Endometrial microvascular endothelial cells (primary cell): ENCODE results near the gene DOK5. TPM values are rescaled to one million over a fixed set of nuclear protein-coding genes. Genes with fewer than 3 reads are reported as not detected.

Experiments
- in situ Hi-C: cut with HindIII; loops from 2 replicates; pipeline ENCODE4 v1.10.0; 2017; ENCODE audit warnings: low sequenced_read_pairs, low pct_unique_long_range_greater_than_20kb; ENCODE audit errors: inconsistent ontology term
- total RNA-seq: library from RNA; depleted of rRNA; stranded (reverse); fragments of >200 nt; gene quantifications from one replicate; pipeline ENCODE4 v1.2.3, GENCODE V29; 2015; ENCODE audit errors: inconsistent ontology term

DOK5 gene
- total RNA-seq, 1 donor from 2014 or later = not detected

GRCh38 chr20:54625497-54625896 lies 150.1 kb downstream of the DOK5 start:
- in situ Hi-C loops = no loop called here

- in situ Hi-C loops = no loop called here
Observed at GRCh38 chr20:54626126-54626525, 150.7 kb downstream of the DOK5 start.

- in situ Hi-C loops = no loop called here
Observed at GRCh38 chr20:54629632-54630031, 154.2 kb downstream of the DOK5 start.

- in situ Hi-C loops = no loop called here
Observed at GRCh38 chr20:54630582-54630981, 155.2 kb downstream of the DOK5 start.

GRCh38 chr20:54631059-54631458 lies 155.7 kb downstream of the DOK5 start:
- in situ Hi-C loops = no loop called here

- in situ Hi-C loops = no loop called here
Observed at GRCh38 chr20:54633374-54634355, 158.3 kb downstream of the DOK5 start.

GRCh38 chr20:54636575-54636974 lies 161.2 kb downstream of the DOK5 start:
- in situ Hi-C loops = no loop called here

GRCh38 chr20:54639941-54640340 lies 164.5 kb downstream of the DOK5 start:
- in situ Hi-C loops = no loop called here

- in situ Hi-C loops = no loop called here
Observed at GRCh38 chr20:54640800-54641199, 165.4 kb downstream of the DOK5 start.

- in situ Hi-C loops = no loop called here
Observed at GRCh38 chr20:54642864-54643667, 167.7 kb downstream of the DOK5 start.

GRCh38 chr20:54643761-54644160 lies 168.4 kb downstream of the DOK5 start:
- in situ Hi-C loops = no loop called here

- in situ Hi-C loops = no loop called here
Observed at GRCh38 chr20:54645445-54646155, 170.2 kb downstream of the DOK5 start.

- in situ Hi-C loops = no loop called here
Observed at GRCh38 chr20:54646156-54646517, 170.7 kb downstream of the DOK5 start.

GRCh38 chr20:54648421-54649142 lies 173.2 kb downstream of the DOK5 start:
- in situ Hi-C loops = no loop called here

GRCh38 chr20:54649511-54649962 lies 174.1 kb downstream of the DOK5 start:
- in situ Hi-C loops = no loop called here

GRCh38 chr20:54650052-54650719 lies 174.8 kb downstream of the DOK5 start:
- in situ Hi-C loops = no loop called here

GRCh38 chr20:54651252-54651651 lies 175.9 kb downstream of the DOK5 start:
- in situ Hi-C loops = no loop called here

- in situ Hi-C loops = no loop called here
Observed at GRCh38 chr20:54654450-54654849, 179.1 kb downstream of the DOK5 start.
